Thymus (tissue), 11 donors: ENCODE measurements around the gene PAPSS2. TPM values are rescaled to one million over a fixed set of nuclear protein-coding genes. Genes with fewer than 3 reads are reported as not detected.

Experiments used
- DNase-seq, 9 donors: peaks; one replicate each; pipeline ENCODE4 v3.0.0-alpha.2; 2013; ENCODE audit warnings: low spot score in 9 of 9, low read depth in 6 of 9, missing footprints in 1 of 9
- H3K27ac ChIP-seq, 2 donors: one replicate each; pipeline ENCODE4 v1.5.1; 2013; ENCODE audit warnings: control low read depth in 1 of 2, low read depth in 1 of 2, low read length in 1 of 2, mild to moderate bottlenecking in 1 of 2, moderate library complexity in 1 of 2
- H3K27me3 ChIP-seq, 2 donors: one replicate each; pipeline ENCODE4 v1.5.1; 2013; ENCODE audit warnings: low read length in 1 of 2; ENCODE audit not compliant: control insufficient read depth in 2 of 2, insufficient read depth in 1 of 2
- H3K36me3 ChIP-seq, 2 donors: one replicate each; pipeline ENCODE4 v1.5.1; 2013; ENCODE audit warnings: low read length in 1 of 2, mild to moderate bottlenecking in 1 of 2, moderate library complexity in 1 of 2; ENCODE audit not compliant: control insufficient read depth in 2 of 2, insufficient read depth in 2 of 2
- H3K4me1 ChIP-seq, 2 donors: one replicate each; pipeline ENCODE4 v1.5.1; 2013; ENCODE audit warnings: low read length in 2 of 2; ENCODE audit not compliant: control insufficient read depth in 2 of 2, insufficient read depth in 2 of 2
- H3K4me3 ChIP-seq, 2 donors: one replicate each; pipeline ENCODE4 v1.5.1; 2013; ENCODE audit warnings: low read length in 2 of 2, control low read depth in 1 of 2, mild to moderate bottlenecking in 1 of 2
- H3K9me3 ChIP-seq, 2 donors: one replicate each; pipeline ENCODE4 v1.5.1; 2013; ENCODE audit warnings: low read length in 1 of 2, mild to moderate bottlenecking in 1 of 2; ENCODE audit not compliant: control insufficient read depth in 2 of 2, insufficient read depth in 1 of 2
- WGBS: extraction: QIAGEN DNeasy Blood & Tissue Kit; methylation state at CpG from one replicate; pipeline ENCODE4 v1.1.7; 2013; 5-methylcytosine and 5-hydroxymethylcytosine counted together
- polyA plus RNA-seq: library from polyadenylated mRNA; stranded (reverse); fragments of 200-250 nt; gene quantifications from one replicate; pipeline ENCODE4 v1.2.3, GENCODE V29; 2013
- total RNA-seq: library from RNA; stranded (reverse); fragments of 120-200 nt; gene quantifications from one replicate; pipeline ENCODE4 v1.2.4, GENCODE V29; 2013
- donor health status: healthy.

The PAPSS2 gene
- total and polyA plus RNA-seq, 2 donors, result 2.5 to 5.8 TPM

- H3K27me3 ChIP-seq, result peaks cover 9 to 29% of the 10 kb centered on the region in 2 donors
- H3K4me1 ChIP-seq, result peaks cover 4 to 6% of the 10 kb centered on the region in 2 donors
- H3K36me3 ChIP-seq, result no peaks in the 10 kb centered on the region
- WGBS, result 50% methylated on average over 12 of the region's 12 CpGs
- peak overlapping the region; percentile 53 to 60 for H3K4me3 ChIP-seq
- H3K27ac ChIP-seq, result no peak overlapping the region
- H3K9me3 ChIP-seq, result no peaks in the 10 kb centered on the region
- DNase-seq, result no peak
Observed at GRCh38 chr10:87660484-87661133, 931 bp downstream of the PAPSS2 start.

- H3K36me3 ChIP-seq, result no peaks in the 10 kb centered on the region
- WGBS, result 99% methylated on average over 6 of the region's 6 CpGs
- H3K27ac ChIP-seq, result no peak overlapping the region
- H3K9me3 ChIP-seq, result no peaks in the 10 kb centered on the region
- peaks cover 9 to 29% of the 10 kb centered on the region in 2 donors for H3K27me3 ChIP-seq
- no peak for DNase-seq
- no peak overlapping the region for H3K4me3 ChIP-seq
- H3K4me1 ChIP-seq, result peaks cover 4 to 6% of the 10 kb centered on the region in 2 donors
Observed at GRCh38 chr10:87661861-87662785, 2.4 kb downstream of the PAPSS2 start.

GRCh38 chr10:87664276-87664701, 4.6 kb downstream of the PAPSS2 start:
- DNase-seq, result no peak
- no peak overlapping the region for H3K4me3 ChIP-seq
- peaks cover 9 to 22% of the 10 kb centered on the region in 2 donors for H3K27me3 ChIP-seq
- no peaks in the 10 kb centered on the region for H3K9me3 ChIP-seq
- no peak overlapping the region for H3K27ac ChIP-seq
- H3K36me3 ChIP-seq, result no peaks in the 10 kb centered on the region
- H3K4me1 ChIP-seq, result peaks cover 4 to 6% of the 10 kb centered on the region in 2 donors
- WGBS, result 85% methylated on average over 2 of the region's 2 CpGs

GRCh38 chr10:87667493-87667892, 7.8 kb downstream of the PAPSS2 start:
- no peak for DNase-seq
- no peak overlapping the region for H3K4me3 ChIP-seq
- no peaks in the 10 kb centered on the region for H3K4me1 ChIP-seq
- no peaks in the 10 kb centered on the region for H3K27me3 ChIP-seq
- H3K27ac ChIP-seq, result no peak overlapping the region
- no peaks in the 10 kb centered on the region for H3K36me3 ChIP-seq
- 91% methylated on average over 2 of the region's 2 CpGs for WGBS
- no peaks in the 10 kb centered on the region for H3K9me3 ChIP-seq

- Histone ChIP-seq H3K9me3 (no peaks in the 10 kb centered on the region), H3K36me3 (no peaks in the 10 kb centered on the region), H3K27me3 (no peaks in the 10 kb centered on the region), H3K27ac (no peak overlapping the region), H3K4me1 (no peaks in the 10 kb centered on the region), H3K4me3 (no peak overlapping the region)
- WGBS, result 86% methylated on average over 5 of the region's 5 CpGs
- no peak for DNase-seq
Observed at GRCh38 chr10:87668324-87669074, 8.8 kb downstream of the PAPSS2 start.

GRCh38 chr10:87669752-87670151, 10.1 kb downstream of the PAPSS2 start:
- 99% methylated on average over 1 of the region's 1 CpG for WGBS
- no peaks in the 10 kb centered on the region for H3K27me3 ChIP-seq
- H3K9me3 ChIP-seq, result no peaks in the 10 kb centered on the region
- H3K4me1 ChIP-seq, result no peaks in the 10 kb centered on the region
- H3K4me3 ChIP-seq, result no peak overlapping the region
- H3K36me3 ChIP-seq, result no peaks in the 10 kb centered on the region
- no peak overlapping the region for H3K27ac ChIP-seq
- no peak for DNase-seq

- H3K27me3 ChIP-seq, result no peaks in the 10 kb centered on the region
Observed at GRCh38 chr10:87670586-87670985, 10.9 kb downstream of the PAPSS2 start.

GRCh38 chr10:87671139-87671815, 11.6 kb downstream of the PAPSS2 start:
- WGBS, result 63% methylated on average over 3 of the region's 3 CpGs
- no peak overlapping the region for H3K4me3 ChIP-seq
- no peaks in the 10 kb centered on the region for H3K27me3 ChIP-seq
- DNase-seq, result no peak
- H3K36me3 ChIP-seq, result no peaks in the 10 kb centered on the region
- no peak overlapping the region for H3K27ac ChIP-seq
- no peaks in the 10 kb centered on the region for H3K9me3 ChIP-seq
- no peaks in the 10 kb centered on the region for H3K4me1 ChIP-seq

More at GRCh38 chr10:87670586-87670985, 10.9 kb downstream of the PAPSS2 start:
- no peak for DNase-seq
- H3K27ac ChIP-seq, result no peak overlapping the region
- no peaks in the 10 kb centered on the region for H3K36me3 ChIP-seq
- H3K4me3 ChIP-seq, result no peak overlapping the region
- no peaks in the 10 kb centered on the region for H3K4me1 ChIP-seq
- H3K9me3 ChIP-seq, result no peaks in the 10 kb centered on the region
